CMK (cell line): Measurements from ENCODE around the gene C5orf22.

Experiments used
- DNase-seq: peaks from one replicate; pipeline ENCODE4 v3.0.0-alpha.2; 2010; ENCODE audit warnings: low read depth

The C5orf22 gene

DNA sequence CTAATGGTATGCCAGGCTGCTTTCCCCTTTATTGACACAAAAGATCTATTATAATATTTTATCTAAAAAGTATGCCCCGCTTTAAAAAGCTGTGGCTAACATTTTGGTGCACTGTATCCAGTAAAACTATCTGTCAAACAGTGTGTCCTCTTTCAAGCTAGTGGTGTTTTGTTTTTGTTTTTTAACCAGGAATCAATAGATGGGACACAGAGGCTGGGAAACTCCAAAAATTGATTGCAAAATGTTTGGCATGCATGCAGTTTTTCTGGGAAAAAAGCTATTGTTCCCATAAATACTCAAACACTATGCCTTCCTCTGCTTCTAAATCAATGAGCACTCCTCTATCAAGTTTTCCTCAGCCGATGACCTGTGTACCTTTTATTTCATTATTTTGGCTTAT is 72.5 kb downstream of the C5orf22 start:
- DNase-seq, result no peak
